Neural progenitor cell (in vitro differentiated cells): ENCODE results near the gene OXLD1. TPM values are rescaled to one million over a fixed set of nuclear protein-coding genes. Genes with fewer than 3 reads are reported as not detected.

ENCODE experiments used
- DNase-seq: peaks from one replicate; pipeline ENCODE4 v3.0.0-alpha.2; 2016; ENCODE audit warnings: low spot score
- H2AFZ ChIP-seq: fragments of 200-600 bp; sonication (generic); replicated peaks from 2 replicates; pipeline ENCODE4 v1.6.1; 2016; ENCODE audit warnings: antibody characterized with exemption
- H3F3A ChIP-seq: fragments of 200-600 bp; sonication (generic); 2 replicates; pipeline ENCODE4 v1.6.1; 2016; ENCODE audit warnings: antibody characterized with exemption, low read depth
- H3K27ac ChIP-seq: fragments of 200-600 bp; sonication (generic); 2 replicates; pipeline ENCODE4 v1.5.1; 2016; ENCODE audit warnings: mild to moderate bottlenecking
- H3K27me3 ChIP-seq: fragments of 200-600 bp; sonication (generic); 2 replicates; pipeline ENCODE4 v1.6.1; 2016; ENCODE audit warnings: mild to moderate bottlenecking, moderate library complexity
- H3K36me3 ChIP-seq: fragments of 200-600 bp; sonication (generic); 2 replicates; pipeline ENCODE4 v1.5.1; 2016
- H3K4me1 ChIP-seq: fragments of 200-600 bp; sonication (generic); 2 replicates; pipeline ENCODE4 v1.6.1; 2016; ENCODE audit warnings: mixed run types
- H3K4me2 ChIP-seq: fragments of 200-600 bp; sonication (generic); 2 replicates; pipeline ENCODE4 v1.6.1; 2016
- H3K4me3 ChIP-seq: fragments of 200-600 bp; sonication (generic); 2 replicates; pipeline ENCODE4 v1.5.1; 2016
- H3K79me2 ChIP-seq: fragments of 200-600 bp; sonication (generic); 2 replicates; pipeline ENCODE4 v1.6.1; 2016; ENCODE audit warnings: low read depth
- H3K9ac ChIP-seq: fragments of 200-600 bp; sonication (generic); 2 replicates; pipeline ENCODE4 v1.6.1; 2016
- H3K9me3 ChIP-seq: fragments of 200-600 bp; sonication (generic); 2 replicates; pipeline ENCODE4 v1.5.1; 2016; ENCODE audit warnings: low read depth
- H4K20me1 ChIP-seq: fragments of 200-600 bp; sonication (generic); 2 replicates; pipeline ENCODE4 v1.6.1; 2016; ENCODE audit warnings: low read depth
- H3K27ac Mint-ChIP-seq: 3 replicates; pipeline ENCODE4 v1.8.0; 2021; ENCODE audit warnings: mixed read lengths
- H3K27me3 Mint-ChIP-seq: 2 replicates; pipeline ENCODE4 v1.8.0; 2022; ENCODE audit warnings: low read depth, mild to moderate bottlenecking, inconsistent platforms, moderate library complexity, mixed read lengths; ENCODE audit not compliant: insufficient read depth
- H3K36me3 Mint-ChIP-seq: 3 replicates; pipeline ENCODE4 v1.8.0; 2021; ENCODE audit warnings: mixed read lengths
- H3K4me1 Mint-ChIP-seq: 3 replicates; pipeline ENCODE4 v1.8.0; 2021; ENCODE audit warnings: mixed read lengths
- H3K4me3 Mint-ChIP-seq: 3 replicates; pipeline ENCODE4 v1.8.0; 2021; ENCODE audit warnings: mild to moderate bottlenecking, moderate library complexity, mixed read lengths
- H3K9me3 Mint-ChIP-seq: 3 replicates; pipeline ENCODE4 v1.8.0; 2020; ENCODE audit warnings: mixed read lengths
- CTCF ChIP-seq: fragments of 200-600 bp; sonication (generic); IDR thresholded peaks from 2 replicates; pipeline ENCODE4 v1.5.1; 2017; ENCODE audit warnings: antibody characterized with exemption, mild to moderate bottlenecking
- EZH2 ChIP-seq: fragments of 200-600 bp; sonication (generic); IDR thresholded peaks from 2 replicates; pipeline ENCODE4 v1.6.1; 2017; ENCODE audit warnings: antibody characterized with exemption, mild to moderate bottlenecking, moderate library complexity
- EZH2phosphoT487 ChIP-seq: fragments of 200-600 bp; sonication (generic); IDR thresholded peaks from 2 replicates; pipeline ENCODE4 v1.6.1; 2017; ENCODE audit warnings: antibody characterized with exemption
- total RNA-seq: library from RNA; depleted of rRNA; stranded (reverse); fragments of >200 nt; gene quantifications from 2 replicates; pipeline ENCODE4 v1.2.3, GENCODE V29; 2015; ENCODE audit warnings: low replicate concordance

Gene OXLD1
- total RNA-seq, 1 donor from 2014 or later = 11.9 TPM

GRCh38 chr17:81650951-81651350 is 15.5 kb downstream of the OXLD1 start:
- peaks cover 24% of the 10 kb centered on the region for H3K27me3 Mint-ChIP-seq
- Histone ChIP-seq H3K4me2 (no peak overlapping the region), H3K4me3 (no peak overlapping the region), H4K20me1 (no peaks in the 10 kb centered on the region), H3K9ac (no peak overlapping the region), H3K27me3 (peaks cover 19% of the 10 kb centered on the region), H3K4me1 (no peaks in the 10 kb centered on the region), H2AFZ (no peak overlapping the region), H3K36me3 (no peaks in the 10 kb centered on the region), H3K27ac (no peak overlapping the region), H3F3A (no peaks in the 10 kb centered on the region), H3K79me2 (no peaks in the 10 kb centered on the region), H3K9me3 (no peaks in the 10 kb centered on the region)
- peaks cover 3% of the 10 kb centered on the region for H3K9me3 Mint-ChIP-seq
- no peak overlapping the region for H3K4me3 Mint-ChIP-seq
- H3K27ac Mint-ChIP-seq = no peak overlapping the region
- no peaks in the 10 kb centered on the region for H3K36me3 Mint-ChIP-seq
- H3K4me1 Mint-ChIP-seq = peaks cover 15% of the 10 kb centered on the region
- no peak for DNase-seq
- TF ChIP-seq CTCF (no peak), EZH2 (no peak), EZH2phosphoT487 (no peak)

- H3K4me1 Mint-ChIP-seq = peaks cover 9% of the 10 kb centered on the region
- TF ChIP-seq EZH2 = no peak
- no peak for TF ChIP-seq EZH2phosphoT487
- no peak for TF ChIP-seq CTCF
- H3K9me3 Mint-ChIP-seq = peaks cover 3% of the 10 kb centered on the region
- H3K27me3 Mint-ChIP-seq = peaks cover 24% of the 10 kb centered on the region
- peak overlapping the region; percentile 35 for H3K4me3 Mint-ChIP-seq
- Histone ChIP-seq H3K9ac (no peak overlapping the region), H3K9me3 (no peaks in the 10 kb centered on the region), H3F3A (no peaks in the 10 kb centered on the region), H3K4me3 (no peak overlapping the region), H3K4me1 (no peaks in the 10 kb centered on the region), H3K79me2 (no peaks in the 10 kb centered on the region), H3K36me3 (no peaks in the 10 kb centered on the region), H3K4me2 (no peak overlapping the region), H3K27ac (no peak overlapping the region), H2AFZ (no peak overlapping the region), H3K27me3 (peaks cover 19% of the 10 kb centered on the region), H4K20me1 (no peaks in the 10 kb centered on the region)
- no peak overlapping the region for H3K27ac Mint-ChIP-seq
- no peaks in the 10 kb centered on the region for H3K36me3 Mint-ChIP-seq
- DNase-seq = no peak
These were observed 17.7 kb downstream of the OXLD1 start for GRCh38 chr17:81648707-81649085.

DNA sequence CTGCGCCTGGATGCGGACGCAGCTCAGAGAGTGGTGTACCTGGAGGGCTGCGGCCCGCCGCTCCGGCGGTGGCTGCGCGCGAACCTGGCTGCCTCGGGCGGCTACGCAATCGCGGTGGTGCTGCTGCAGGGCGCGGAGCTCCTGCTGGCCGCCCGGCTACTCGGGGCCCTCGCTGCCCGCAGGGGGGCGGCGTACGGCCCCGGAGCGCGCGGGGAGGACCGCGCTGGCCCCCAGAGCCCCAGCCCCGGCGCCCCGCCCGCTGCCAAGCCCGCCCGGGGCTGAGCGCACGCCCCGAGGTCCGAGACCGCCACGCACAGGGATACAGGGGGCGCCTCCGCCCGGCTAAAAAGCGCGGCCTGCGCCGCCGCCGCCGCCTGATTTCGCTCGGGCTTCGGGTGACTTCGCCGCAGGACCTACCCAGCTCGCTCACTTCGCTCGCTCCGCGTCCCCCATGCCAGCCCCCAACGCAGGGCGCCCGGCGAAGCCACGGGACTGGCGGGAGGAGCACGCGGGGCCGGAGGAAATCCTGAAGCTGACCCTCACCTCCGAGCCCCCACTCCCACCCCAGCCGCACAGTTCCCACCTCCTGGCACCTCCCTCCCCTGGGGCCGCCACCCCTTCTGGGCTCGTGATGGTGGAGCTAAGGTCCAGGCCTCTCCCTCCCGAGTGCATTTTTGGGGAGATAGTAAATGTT is 18.2 kb downstream of the OXLD1 start:
- Histone ChIP-seq H2AFZ (no peak overlapping the region), H3K9me3 (no peaks in the 10 kb centered on the region), H3K27me3 (peaks cover 19% of the 10 kb centered on the region), H3K4me1 (no peaks in the 10 kb centered on the region), H3K4me2 (no peak overlapping the region), H3K79me2 (no peaks in the 10 kb centered on the region), H3F3A (no peaks in the 10 kb centered on the region), H3K36me3 (no peaks in the 10 kb centered on the region), H3K27ac (no peak overlapping the region), H3K4me3 (no peak overlapping the region), H3K9ac (no peak overlapping the region), H4K20me1 (no peaks in the 10 kb centered on the region)
- Mint-ChIP-seq H3K9me3 (peaks cover 3% of the 10 kb centered on the region), H3K4me1 (peaks cover 5% of the 10 kb centered on the region), H3K27me3 (peaks cover 24% of the 10 kb centered on the region), H3K36me3 (no peaks in the 10 kb centered on the region), H3K4me3 (peak overlapping the region; percentile 35), H3K27ac (no peak overlapping the region)
- TF ChIP-seq EZH2 (no peak), EZH2phosphoT487 (no peak), CTCF (no peak)
- no peak for DNase-seq
